ENCODE measurements around the gene KIF17. TPM values are rescaled to one million over a fixed set of nuclear protein-coding genes. Genes with fewer than 3 reads are reported as not detected.
"Not testable (repeated sequence)": the region's sequence is repeated elsewhere in the genome, so short reads cannot be mapped to it uniquely, and the experiment has no call there.

Gene KIF17
- total RNA-seq, 2 experiments from 2014 or later: not detected

DNA sequence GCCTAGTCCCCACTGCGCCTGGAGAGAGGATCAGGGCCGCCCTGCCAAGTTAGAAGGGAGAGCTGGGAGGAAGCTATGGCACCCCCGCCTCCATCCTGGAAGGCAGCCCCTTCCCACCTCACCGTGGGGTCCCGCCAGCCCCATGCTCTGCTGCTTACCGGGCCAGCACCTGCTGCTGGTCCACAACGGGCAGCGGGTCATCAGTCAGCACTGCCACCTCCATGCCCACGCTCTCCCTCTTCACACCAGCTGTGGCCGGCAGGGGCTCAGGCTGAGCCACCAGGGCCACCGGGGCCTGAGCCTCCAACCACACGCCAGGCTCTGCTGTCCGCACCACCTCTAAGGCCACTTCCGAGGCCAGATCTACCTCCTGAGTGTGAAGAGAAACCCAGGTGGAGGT lies 33.2 kb downstream of the KIF17 start:
- peaks cover 38% of the 10 kb centered on the region for H3K27me3 Mint-ChIP-seq
- H3K4me3 Mint-ChIP-seq: no peak overlapping the region
- DNase-seq (no peak), ATAC-seq (no peak)
- H3K36me3 Mint-ChIP-seq: no peaks in the 10 kb centered on the region
- peaks cover 4% of the 10 kb centered on the region for H3K4me1 Mint-ChIP-seq
- CTCF ChIA-PET: interaction anchor here (0.9 kb wide), 1 partner anchor 12 kb away, joined by 3 read pairs; no protein-coding TSS in a partner anchor
- H3K27ac Mint-ChIP-seq: no peak overlapping the region
- H3K9me3 Mint-ChIP-seq (ENCODE audit: low read depth): no peaks in the 10 kb centered on the region

DNA sequence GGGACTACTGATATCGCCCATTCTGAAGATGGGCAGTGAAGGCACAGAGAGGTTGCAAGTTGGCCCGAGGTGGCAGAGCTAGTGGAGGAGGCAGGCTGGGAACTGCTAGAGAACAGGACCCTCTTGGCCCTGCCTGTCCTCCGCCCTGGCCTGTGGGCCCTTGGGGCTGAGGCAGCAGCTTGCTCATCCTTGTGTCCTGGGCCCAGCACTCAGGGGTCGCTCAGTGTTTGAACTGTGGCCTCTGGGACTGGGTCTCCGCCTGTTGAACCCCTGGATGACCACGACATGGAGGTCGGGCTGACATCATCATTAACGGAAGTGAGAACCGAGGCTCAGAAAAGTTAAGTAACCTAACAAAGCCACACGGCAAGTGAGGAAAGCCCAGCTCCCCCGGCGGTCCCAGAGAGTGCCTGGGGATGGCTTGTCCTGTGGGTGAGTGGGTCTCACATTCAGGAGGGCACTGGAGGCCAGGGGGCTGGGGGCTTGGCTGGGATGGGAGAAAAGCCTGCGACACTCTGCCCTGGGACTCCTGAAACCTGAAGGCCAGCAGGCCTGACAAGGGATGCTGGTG lies 33.7 kb downstream of the KIF17 start:
- H3K27me3 Mint-ChIP-seq: peaks cover 41% of the 10 kb centered on the region
- peaks cover 7% of the 10 kb centered on the region for H3K4me1 Mint-ChIP-seq
- no peak overlapping the region for H3K4me3 Mint-ChIP-seq
- no peaks in the 10 kb centered on the region for H3K36me3 Mint-ChIP-seq
- CTCF ChIA-PET: interaction anchor here (0.9 kb wide), 1 partner anchor 13 kb away, joined by 3 read pairs; no protein-coding TSS in a partner anchor
- H3K27ac Mint-ChIP-seq: no peak overlapping the region
- ATAC-seq (no peak), DNase-seq (no peak)
- H3K9me3 Mint-ChIP-seq (ENCODE audit: low read depth): no peaks in the 10 kb centered on the region

DNA sequence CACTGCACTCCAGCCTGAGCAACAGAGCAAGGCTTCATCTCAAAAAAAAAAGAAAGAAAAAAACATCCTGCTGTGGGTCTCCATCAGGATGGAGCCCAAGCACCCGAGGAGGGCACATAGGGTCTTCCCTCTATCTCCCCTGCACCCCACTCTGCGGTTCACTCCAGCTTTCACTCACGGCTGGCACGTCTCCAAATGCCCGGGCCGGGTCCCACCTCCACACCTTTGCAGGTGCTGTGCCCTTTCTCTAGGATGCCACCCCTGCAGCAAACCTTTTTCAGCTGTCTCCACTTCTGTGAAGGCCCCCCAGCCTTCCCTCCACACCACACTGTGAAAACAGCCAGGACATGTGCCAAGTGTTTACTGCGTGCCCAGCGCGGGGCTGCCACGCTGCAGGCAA lies 34.2 kb downstream of the KIF17 start:
- Mint-ChIP-seq H3K4me1 (peaks cover 12% of the 10 kb centered on the region), H3K9me3 (ENCODE audit: low read depth) (no peaks in the 10 kb centered on the region), H3K4me3 (no peak overlapping the region), H3K36me3 (no peaks in the 10 kb centered on the region), H3K27me3 (peaks cover 45% of the 10 kb centered on the region), H3K27ac (no peak overlapping the region)
- ATAC-seq: no peak
- no peak for DNase-seq
- CTCF ChIA-PET: interaction anchor here (1.4 kb wide), 1 partner anchor 13 kb away, joined by 5 read pairs; no protein-coding TSS in a partner anchor

DNA sequence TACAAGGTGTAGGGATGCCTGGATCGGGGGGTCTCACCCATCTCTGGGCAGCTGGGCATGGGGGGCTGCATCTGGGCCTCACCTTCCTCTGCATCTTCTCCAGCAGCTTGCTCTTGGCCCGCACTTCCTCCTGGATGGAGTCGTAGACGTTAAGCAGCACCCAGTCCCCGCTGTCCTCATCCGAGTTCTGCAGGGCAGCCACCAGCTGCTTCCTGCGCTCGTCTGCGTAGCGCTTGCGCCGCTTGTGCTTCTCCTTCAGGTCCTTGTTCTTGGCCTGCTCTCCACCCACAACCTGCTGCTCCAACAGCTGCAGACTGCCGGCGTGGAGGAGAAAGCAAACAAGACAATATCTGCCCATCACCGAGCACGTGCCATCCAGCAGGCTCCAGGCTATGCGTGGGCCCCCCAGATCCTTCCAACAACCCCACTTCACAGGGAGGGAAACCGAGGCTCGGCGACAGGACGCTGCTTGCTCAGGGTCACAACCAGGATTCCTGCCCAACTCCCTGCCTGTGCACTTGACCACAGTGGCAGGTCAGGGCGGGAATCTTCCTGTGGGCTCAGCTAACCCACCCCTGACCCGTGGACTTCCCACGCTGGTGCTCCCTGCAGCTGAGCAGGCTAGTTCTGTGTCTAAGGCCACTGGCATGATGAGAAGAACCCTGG lies 35.1 kb downstream of the KIF17 start:
- H3K4me1 Mint-ChIP-seq: peaks cover 18% of the 10 kb centered on the region
- H3K4me3 Mint-ChIP-seq: no peak overlapping the region

DNA sequence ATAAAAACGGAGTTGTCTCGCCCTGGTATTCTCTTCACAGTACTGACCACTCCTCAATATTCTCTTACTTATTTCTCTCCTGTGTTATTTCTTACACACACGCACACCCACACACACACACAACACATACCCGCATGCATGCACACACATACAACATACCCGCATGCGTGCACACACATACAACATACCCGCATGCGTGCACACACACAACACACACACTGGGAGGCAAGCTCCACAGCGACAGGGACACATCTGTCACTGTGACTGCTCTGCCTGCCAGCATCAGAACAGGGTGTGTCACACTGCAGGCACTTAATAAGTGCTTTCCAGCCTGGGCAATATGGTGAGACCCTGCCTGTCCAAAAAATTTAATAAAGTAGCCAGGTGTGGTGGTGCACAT lies 35.8 kb downstream of the KIF17 start:
- peaks cover 7% of the 10 kb centered on the region for H3K9me3 Mint-ChIP-seq (ENCODE audit: low read depth)
- peaks cover 6% of the 10 kb centered on the region for H3K36me3 Mint-ChIP-seq
- DNase-seq (no peak), ATAC-seq (no peak)
- peaks cover 59% of the 10 kb centered on the region for H3K27me3 Mint-ChIP-seq
- no peak overlapping the region for H3K27ac Mint-ChIP-seq
- CTCF ChIA-PET: interaction anchor here (1.4 kb wide), 1 partner anchor 15 kb away, joined by 5 read pairs; no protein-coding TSS in a partner anchor
- no peak overlapping the region for H3K4me3 Mint-ChIP-seq
- H3K4me1 Mint-ChIP-seq: peaks cover 18% of the 10 kb centered on the region

More for the DNA sequence above, 35.1 kb downstream of the KIF17 start:
- CTCF ChIA-PET: interaction anchor here (1.4 kb wide), 1 partner anchor 14 kb away, joined by 5 read pairs; no protein-coding TSS in a partner anchor
- Mint-ChIP-seq H3K27ac (no peak overlapping the region), H3K9me3 (ENCODE audit: low read depth) (peaks cover 3% of the 10 kb centered on the region), H3K36me3 (peaks cover 2% of the 10 kb centered on the region), H3K27me3 (peaks cover 52% of the 10 kb centered on the region)
- no peak for DNase-seq
- no peak for ATAC-seq

DNA sequence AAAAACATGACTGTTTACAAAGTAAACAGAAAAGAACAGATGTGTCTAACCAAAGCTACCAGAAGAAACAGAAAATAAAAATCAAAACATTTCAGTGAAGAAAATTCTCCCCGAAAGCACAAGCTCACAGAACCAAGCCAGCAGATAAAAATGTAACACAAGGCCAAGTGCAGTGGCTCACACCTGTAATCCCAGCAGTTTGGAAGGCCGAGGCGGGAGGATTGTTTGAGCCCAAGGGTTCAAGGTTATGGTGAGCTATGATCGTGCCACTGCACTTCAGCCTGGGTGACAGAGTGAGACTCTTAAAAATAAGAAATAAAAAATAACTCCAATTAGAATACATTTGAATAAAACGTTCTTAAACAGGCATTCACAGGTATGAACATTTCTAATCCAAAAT lies 37.5 kb downstream of the KIF17 start:
- Mint-ChIP-seq H3K36me3 (peaks cover 8% of the 10 kb centered on the region), H3K9me3 (ENCODE audit: low read depth) (peaks cover 7% of the 10 kb centered on the region), H3K27ac (no peak overlapping the region), H3K4me1 (peaks cover 18% of the 10 kb centered on the region), H3K27me3 (peaks cover 73% of the 10 kb centered on the region), H3K4me3 (no peak overlapping the region)
- DNase-seq: no peak
- ATAC-seq: no peak
- CTCF ChIA-PET: interaction anchor here (0.9 kb wide), 2 partner anchors 15 to 17 kb away, joined by 3 to 4 read pairs; no protein-coding TSS in a partner anchor

DNA sequence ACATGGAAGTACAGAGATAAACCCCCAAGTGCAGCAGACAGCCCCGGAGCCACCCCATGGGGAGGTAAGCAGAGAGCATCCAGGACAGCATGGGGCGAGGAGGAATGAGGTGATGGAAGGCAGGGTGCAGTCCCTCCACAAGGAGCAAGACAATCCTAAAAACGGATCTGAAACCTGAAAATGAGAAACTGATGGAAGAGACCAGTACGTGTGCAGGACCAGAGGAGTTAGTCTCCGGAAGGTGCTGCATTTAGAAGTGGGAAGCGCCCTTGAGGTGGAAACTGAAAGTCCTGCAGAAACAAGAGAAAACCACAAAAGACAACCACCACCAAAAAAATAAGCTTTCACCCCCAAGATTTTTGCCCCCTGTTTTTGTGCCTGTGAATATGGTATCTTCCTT lies 39.2 kb downstream of the KIF17 start:
- DNase-seq (peak; percentile 69), ATAC-seq (peak; percentile 68)
- CTCF ChIA-PET: interaction anchor here (0.5 to 2.2 kb wide), 5 partner anchors 9 to 1342 kb away, joined by 3 to 5 read pairs (median 4); no protein-coding TSS in a partner anchor
- Mint-ChIP-seq H3K9me3 (ENCODE audit: low read depth) (peaks cover 7% of the 10 kb centered on the region), H3K36me3 (peaks cover 8% of the 10 kb centered on the region), H3K4me1 (peaks cover 18% of the 10 kb centered on the region), H3K27me3 (peaks cover 73% of the 10 kb centered on the region), H3K4me3 (no peak overlapping the region), H3K27ac (no peak overlapping the region)

DNA sequence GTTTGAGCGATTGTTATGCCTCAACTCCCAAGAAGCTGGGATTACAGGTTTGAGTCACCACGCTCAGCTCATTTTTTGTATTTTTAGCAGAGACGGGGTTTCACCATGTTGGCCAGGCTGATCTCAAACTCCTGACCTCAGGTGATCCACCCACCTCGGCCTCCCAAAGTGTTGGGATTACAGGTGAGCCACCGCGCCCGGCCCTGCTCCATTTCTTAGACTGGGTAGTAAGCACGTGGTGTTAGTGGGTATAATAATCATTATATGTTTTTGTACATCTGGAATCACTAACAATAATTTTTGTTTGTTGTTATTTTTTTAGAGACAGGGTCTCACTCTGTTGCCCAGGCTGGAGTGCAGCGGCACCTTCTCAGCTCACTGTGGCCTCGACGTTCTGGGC lies 44.2 kb downstream of the KIF17 start:
- CTCF ChIA-PET; ATAC-seq; H3K36me3 Mint-ChIP-seq; H3K27ac Mint-ChIP-seq; H3K9me3 Mint-ChIP-seq (ENCODE audit: low read depth); DNase-seq; H3K4me1 Mint-ChIP-seq; H3K4me3 Mint-ChIP-seq: not testable (repeated sequence)
- H3K27me3 Mint-ChIP-seq: peaks cover 45% of the 10 kb centered on the region

DNA sequence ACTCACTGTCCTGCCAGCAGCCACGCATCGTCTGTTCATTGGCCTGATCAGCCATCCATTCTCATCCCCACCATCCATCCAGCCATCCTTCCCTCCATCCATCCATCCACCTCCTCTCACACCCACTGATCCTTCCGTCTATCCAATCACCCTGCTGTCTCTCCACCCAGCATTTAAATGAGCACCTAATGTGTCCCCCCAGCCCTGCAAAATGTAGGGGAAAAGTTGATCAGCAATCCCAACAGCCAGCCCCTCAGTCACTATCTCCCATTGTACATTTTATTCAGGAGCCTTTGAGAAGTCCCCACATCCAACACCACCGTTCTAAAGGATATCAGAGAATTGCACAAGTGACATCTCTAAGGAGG lies 45.6 kb downstream of the KIF17 start:
- Mint-ChIP-seq H3K36me3 (peaks cover 4% of the 10 kb centered on the region), H3K4me1 (no peaks in the 10 kb centered on the region), H3K9me3 (ENCODE audit: low read depth) (peaks cover 3% of the 10 kb centered on the region), H3K27ac (no peak overlapping the region), H3K27me3 (peaks cover 33% of the 10 kb centered on the region), H3K4me3 (no peak overlapping the region)
- CTCF ChIA-PET: no interaction called here
- ATAC-seq: no peak
- DNase-seq: no peak

DNA sequence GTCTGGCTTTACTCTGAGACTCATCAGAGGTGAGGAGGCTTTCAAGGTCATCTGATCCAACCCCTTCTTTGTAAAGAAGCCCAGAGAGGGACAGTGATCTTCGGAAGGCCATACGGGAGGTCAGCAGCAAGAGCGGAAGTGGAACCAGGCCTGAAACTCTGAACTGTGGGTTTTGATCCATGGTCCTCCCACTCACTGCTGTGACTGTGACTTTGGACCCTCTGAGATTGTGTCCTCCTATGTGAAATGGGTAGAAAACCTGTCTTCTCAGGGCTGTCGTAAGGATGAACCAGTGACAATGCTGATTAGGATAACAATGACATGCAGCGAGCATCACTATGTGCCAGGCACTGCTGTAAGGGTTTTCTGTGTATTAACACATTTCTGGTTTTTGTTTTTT lies 46.9 kb downstream of the KIF17 start:
- H3K27me3 Mint-ChIP-seq: peaks cover 23% of the 10 kb centered on the region
- no peak overlapping the region for H3K4me3 Mint-ChIP-seq
- no peaks in the 10 kb centered on the region for H3K36me3 Mint-ChIP-seq
- DNase-seq (no peak), ATAC-seq (no peak)
- peaks cover 5% of the 10 kb centered on the region for H3K4me1 Mint-ChIP-seq
- no peaks in the 10 kb centered on the region for H3K9me3 Mint-ChIP-seq (ENCODE audit: low read depth)
- H3K27ac Mint-ChIP-seq: no peak overlapping the region
- CTCF ChIA-PET: no interaction called here

DNA sequence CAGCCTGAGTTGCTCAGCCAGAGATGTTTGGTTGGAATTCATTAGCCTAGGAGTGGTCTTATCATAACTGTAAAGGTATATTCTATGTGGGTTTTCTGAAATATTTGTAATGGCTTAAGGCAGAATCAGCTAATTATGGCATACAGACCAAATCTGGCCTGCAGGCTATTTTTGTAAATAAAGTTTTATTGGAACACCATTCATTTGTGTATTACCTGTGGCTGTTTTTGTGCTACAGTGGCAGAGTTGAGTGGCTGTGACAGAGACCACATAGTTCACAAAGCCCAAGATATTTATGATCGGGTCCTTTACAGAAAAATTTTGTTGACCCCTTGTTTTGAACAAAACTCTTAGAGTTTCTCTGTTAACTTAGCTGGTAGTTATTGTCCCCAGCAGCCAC lies 49.2 kb downstream of the KIF17 start:
- Mint-ChIP-seq H3K9me3 (ENCODE audit: low read depth) (no peaks in the 10 kb centered on the region), H3K36me3 (no peaks in the 10 kb centered on the region), H3K4me3 (no peak overlapping the region), H3K4me1 (peaks cover 5% of the 10 kb centered on the region), H3K27ac (no peak overlapping the region), H3K27me3 (peaks cover 8% of the 10 kb centered on the region)
- DNase-seq (no peak), ATAC-seq (no peak)
- CTCF ChIA-PET: interaction anchor here (1.1 to 1.6 kb wide), 3 partner anchors 29 to 527 kb away, joined by 3 to 6 read pairs (median 3); partner anchors contain the start of gene PINK1

DNA sequence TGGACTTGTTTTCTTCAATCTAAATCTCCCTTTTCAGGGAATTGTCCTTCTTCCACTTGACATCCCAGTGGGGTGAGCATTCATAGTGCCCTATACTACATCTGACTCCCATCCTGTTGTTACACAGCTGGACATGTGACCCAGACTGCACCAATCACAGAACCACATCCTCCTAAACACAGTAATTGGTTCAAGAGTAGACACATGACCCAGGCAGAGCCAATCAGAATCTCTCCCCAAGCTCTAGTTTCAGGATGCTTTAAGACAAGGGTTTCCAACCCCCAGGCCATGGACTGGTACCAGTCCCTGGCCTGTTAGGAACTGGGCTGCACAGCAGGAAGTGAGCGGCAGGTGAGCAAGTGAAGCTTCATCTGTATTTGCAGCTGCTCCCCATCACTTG lies 51.0 kb downstream of the KIF17 start:
- H3K4me1 Mint-ChIP-seq: peaks cover 15% of the 10 kb centered on the region
- CTCF ChIA-PET: interaction anchor here (0.6 to 2.3 kb wide), 3 partner anchors 30 to 723 kb away, joined by 3 to 12 read pairs (median 4); partner anchors contain the start of gene PINK1
- no peaks in the 10 kb centered on the region for H3K27me3 Mint-ChIP-seq
- H3K36me3 Mint-ChIP-seq: no peaks in the 10 kb centered on the region
- DNase-seq (peak; percentile 51), ATAC-seq (peak; percentile 72)
- no peak overlapping the region for H3K4me3 Mint-ChIP-seq
- H3K9me3 Mint-ChIP-seq (ENCODE audit: low read depth): no peaks in the 10 kb centered on the region
- H3K27ac Mint-ChIP-seq: no peak overlapping the region

DNA sequence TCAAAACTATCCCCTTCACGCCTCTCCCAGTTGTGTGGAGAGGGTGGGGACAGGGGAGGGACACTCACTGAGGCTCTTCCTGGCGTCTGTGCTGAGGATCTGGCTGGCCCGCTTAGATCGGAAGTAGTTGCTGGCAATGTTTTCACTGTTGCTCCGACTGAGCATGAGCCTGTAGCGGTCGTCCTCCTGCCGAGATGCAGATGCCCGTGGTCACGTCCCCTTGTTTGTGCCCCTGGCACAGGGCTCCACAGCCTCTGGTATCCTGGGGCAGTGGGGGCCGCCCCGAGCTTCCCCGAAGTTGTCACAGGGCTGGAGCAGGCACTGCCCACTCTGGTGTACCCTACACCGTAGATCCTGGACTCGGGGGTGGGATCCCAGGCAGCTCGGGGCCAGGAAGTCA lies 51.7 kb downstream of the KIF17 start:
- H3K9me3 Mint-ChIP-seq (ENCODE audit: low read depth): no peaks in the 10 kb centered on the region
- H3K4me1 Mint-ChIP-seq: peaks cover 16% of the 10 kb centered on the region
- H3K27me3 Mint-ChIP-seq: no peaks in the 10 kb centered on the region
- peaks cover under 1% of the 10 kb centered on the region for H3K36me3 Mint-ChIP-seq
- ATAC-seq (no peak), DNase-seq (no peak)
- CTCF ChIA-PET: interaction anchor here (0.6 to 3.3 kb wide), 3 partner anchors 31 to 723 kb away, joined by 3 to 12 read pairs (median 11); partner anchors contain the start of gene PINK1
- no peak overlapping the region for H3K27ac Mint-ChIP-seq
- no peak overlapping the region for H3K4me3 Mint-ChIP-seq

DNA sequence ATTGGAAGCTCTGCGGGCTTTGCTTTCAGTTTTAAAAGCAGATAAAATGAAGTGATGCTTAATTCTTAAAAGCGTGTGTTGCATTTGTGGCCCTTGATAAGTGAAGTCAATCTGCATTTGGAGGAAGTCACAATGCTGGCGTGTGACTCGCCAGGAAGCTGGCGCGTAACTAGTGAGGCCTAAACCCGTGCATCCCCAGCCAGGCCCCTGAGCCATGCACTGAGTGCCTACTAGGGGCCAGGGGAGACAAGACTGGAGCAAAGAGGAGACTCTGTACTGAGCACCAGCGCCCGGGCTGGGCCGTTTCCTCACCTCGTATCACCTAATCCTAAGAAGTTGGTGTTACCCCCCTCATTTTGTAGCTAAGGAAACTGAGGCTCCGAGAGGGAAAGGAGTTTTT lies 52.1 kb downstream of the KIF17 start:
- CTCF ChIA-PET: interaction anchor here (0.8 to 3.3 kb wide), 3 partner anchors 32 to 530 kb away, joined by 5 to 12 read pairs (median 11); partner anchors contain the start of gene PINK1
- Mint-ChIP-seq H3K9me3 (ENCODE audit: low read depth) (no peaks in the 10 kb centered on the region), H3K36me3 (peaks cover 1% of the 10 kb centered on the region), H3K4me1 (peaks cover 16% of the 10 kb centered on the region), H3K27me3 (no peaks in the 10 kb centered on the region), H3K27ac (no peak overlapping the region), H3K4me3 (no peak overlapping the region)
- no peak for ATAC-seq
- DNase-seq: no peak
